Spleen (tissue), 7 donors: ENCODE data around the gene FGF19.

ENCODE experiments used
- CTCF ChIP-seq, 11 experiments: fragments of 200-600 bp in 7 of 11; fragments of 450-650 bp in 4 of 11; sonication (generic) in 4 of 11; IDR thresholded peaks in 8 of 11; conservative IDR thresholded peaks in 3 of 11; 1 replicate in 7 of 11; 2 replicates in 4 of 11; pipeline versions ENCODE4 v1.4.0 to v1.8.0; 2016 to 2021; ENCODE audit warnings: antibody characterized with exemption in 11 of 11, inconsistent platforms in 4 of 11, mild to moderate bottlenecking in 1 of 11
- POLR2A ChIP-seq, 3 donors: fragments of 450-650 bp; IDR thresholded peaks; one replicate each; pipeline ENCODE4 v1.5.1; 2017; ENCODE audit warnings: antibody characterized with exemption in 3 of 3, mild to moderate bottlenecking in 1 of 3
- POLR2AphosphoS5 ChIP-seq, 3 donors: sonication (generic); formaldehyde crosslinking; IDR thresholded peaks; one replicate each; pipeline ENCODE4 v1.5.1; 2017; ENCODE audit warnings: antibody characterized with exemption in 3 of 3
- donor health status: DM: no; HTN: no; CAD: no; lungs with moderate emphysema.
- donor health status: DM: no; HTN: no; CAD: no.
- donor health status: DM: no; HTN: no; CAD: no.

- TF ChIP-seq CTCF (IDR thresholded peaks at IDR 0.05 in 8 of 11, conservative IDR thresholded peaks at IDR 0.05 in 3 of 11): no peak
- TF ChIP-seq POLR2AphosphoS5 (IDR thresholded peaks at IDR 0.05): no peak
- TF ChIP-seq POLR2A (IDR thresholded peaks at IDR 0.05): no peak
These were observed 37.6 kb downstream of the FGF19 start for GRCh38 chr11:69666261-69666660.
